Measurements from ENCODE around the gene PARVA.
A peak's percentile ranks its signal among the peaks of the same experiment; 100 is the strongest.

- TF ChIP-seq CTCF (IDR thresholded peaks at IDR 0.05) (peak; percentile 35 to 75 (median 39)), EP300 (IDR thresholded peaks at IDR 0.05) (no peak), POLR2A (IDR thresholded peaks at IDR 0.05; ENCODE audit: low read depth) (no peak), POLR2AphosphoS5 (IDR thresholded peaks at IDR 0.05) (no peak)
Measured at GRCh38 chr11:12485328-12485727, 108.0 kb downstream of the PARVA start.

Data from esophagus muscularis mucosa (tissue), 4 donors.